GOT3 (cell line): ENCODE data around the gene CUL3.

ENCODE experiments used
- DNase-seq: peaks from one replicate; lab custom pipeline; 2025; ENCODE audit warnings: mixed read lengths; lab: John Stamatoyannopoulos, UW

CUL3 gene

GRCh38 chr2:224421065-224421464 is 164.1 kb downstream of the CUL3 start:
- DNase-seq, result no peak
